Renal cortex interstitium (tissue), 15 donors: ENCODE measurements around the gene AKT1S1. TPM values are rescaled to one million over a fixed set of nuclear protein-coding genes. Genes with fewer than 3 reads are reported as not detected.
"Not testable (repeated sequence)": the region's sequence is repeated elsewhere in the genome, so short reads cannot be mapped to it uniquely, and the experiment has no call there.

ENCODE experiments used
- DNase-seq, 11 donors: peaks; one replicate each; pipeline ENCODE4 v3.0.0-alpha.2; 2013; ENCODE audit warnings: low read depth in 9 of 11, low spot score in 4 of 11; ENCODE audit errors: extremely low read depth in 1 of 11
- long read RNA-seq, 16 experiments: transcript quantifications; one replicate each; lab custom pipeline, GENCODE V29; 2026
- polyA plus RNA-seq, 3 donors: library from polyadenylated mRNA; unstranded; fragments of 120-200 nt; gene quantifications; one replicate each; pipeline ENCODE4 v1.2.1, GENCODE V29; 2013; ENCODE audit not compliant: insufficient read length in 3 of 3

The AKT1S1 gene
- 10 to 100 TPM; 23.9 to 40.5 (median 38.1) TPM for polyA plus RNA-seq
- long read RNA-seq, donor 1, transcript AKT1S1-207 (5 exons, 3,075 nt), result major isoform, 7 of 26 reads
- long read RNA-seq, donor 1, partial matches to known transcripts, result 16 of 26 reads
- long read RNA-seq, donor 1, other reads (novel, unspliced or antisense), result 0 of 26 reads
- long read RNA-seq, donor 2, transcript AKT1S1-207 (5 exons, 3,075 nt), result major isoform, 7 of 21 reads
- long read RNA-seq, donor 2, transcript AKT1S1-205 (4 exons, 3,640 nt), result minor isoform, 5 of 21 reads
- long read RNA-seq, donor 2, partial matches to known transcripts, result 5 of 21 reads
- long read RNA-seq, donor 2, other reads (novel, unspliced or antisense), result 0 of 21 reads
- long read RNA-seq, donor 3, transcript AKT1S1-207 (5 exons, 3,075 nt), result minor isoform, 10 of 52 reads
- long read RNA-seq, donor 3, transcript AKT1S1-205 (4 exons, 3,640 nt), result major isoform, 11 of 52 reads
- long read RNA-seq, donor 3, partial matches to known transcripts, result 28 of 52 reads
- long read RNA-seq, donor 3, other reads (novel, unspliced or antisense), result 0 of 52 reads
- long read RNA-seq, donor 4, transcript AKT1S1-207 (5 exons, 3,075 nt), result major isoform, 8 of 16 reads
- long read RNA-seq, donor 4, transcript AKT1S1-205 (4 exons, 3,640 nt), result minor isoform, 5 of 16 reads
- long read RNA-seq, donor 4, partial matches to known transcripts, result 0 of 16 reads
- long read RNA-seq, donor 4, other reads (novel, unspliced or antisense), result 0 of 16 reads
- long read RNA-seq, donor 5, transcript AKT1S1-205 (4 exons, 3,640 nt), result minor isoform, 11 of 43 reads
- long read RNA-seq, donor 5, transcript AKT1S1-207 (5 exons, 3,075 nt), result major isoform, 18 of 43 reads
- long read RNA-seq, donor 5, partial matches to known transcripts, result 11 of 43 reads
- long read RNA-seq, donor 5, other reads (novel, unspliced or antisense), result 0 of 43 reads
- long read RNA-seq, donor 6, transcript AKT1S1-207 (5 exons, 3,075 nt), result major isoform, 12 of 58 reads
- long read RNA-seq, donor 6, transcript AKT1S1-205 (4 exons, 3,640 nt), result minor isoform, 9 of 58 reads
- long read RNA-seq, donor 6, partial matches to known transcripts, result 34 of 58 reads
- long read RNA-seq, donor 6, other reads (novel, unspliced or antisense), result 0 of 58 reads
- long read RNA-seq, donor 7, transcript AKT1S1-207 (5 exons, 3,075 nt), result major isoform, 8 of 17 reads
- long read RNA-seq, donor 7, transcript AKT1S1-205 (4 exons, 3,640 nt), result major isoform, 8 of 17 reads
- long read RNA-seq, donor 7, partial matches to known transcripts, result 0 of 17 reads
- long read RNA-seq, donor 7, other reads (novel, unspliced or antisense), result 0 of 17 reads
- long read RNA-seq, donor 8, transcript AKT1S1-205 (4 exons, 3,640 nt), result minor isoform, 7 of 25 reads
- long read RNA-seq, donor 8, transcript AKT1S1-207 (5 exons, 3,075 nt), result major isoform, 14 of 25 reads
- long read RNA-seq, donor 8, partial matches to known transcripts, result 0 of 25 reads
- long read RNA-seq, donor 8, other reads (novel, unspliced or antisense), result 0 of 25 reads
- long read RNA-seq, donor 9, transcript AKT1S1-207 (5 exons, 3,075 nt), result major isoform, 9 of 19 reads
- long read RNA-seq, donor 9, transcript AKT1S1-205 (4 exons, 3,640 nt), result minor isoform, 6 of 19 reads
- long read RNA-seq, donor 9, partial matches to known transcripts, result 0 of 19 reads
- long read RNA-seq, donor 9, other reads (novel, unspliced or antisense), result 0 of 19 reads
- long read RNA-seq, donor 10, transcript AKT1S1-205 (4 exons, 3,640 nt), result major isoform, 7 of 13 reads
- long read RNA-seq, donor 10, partial matches to known transcripts, result 0 of 13 reads
- long read RNA-seq, donor 10, other reads (novel, unspliced or antisense), result 0 of 13 reads
- long read RNA-seq, donor 11, transcript AKT1S1-207 (5 exons, 3,075 nt), result major isoform, 10 of 16 reads
- long read RNA-seq, donor 11, transcript AKT1S1-205 (4 exons, 3,640 nt), result minor isoform, 5 of 16 reads
- long read RNA-seq, donor 11, partial matches to known transcripts, result 0 of 16 reads
- long read RNA-seq, donor 11, other reads (novel, unspliced or antisense), result 0 of 16 reads
- long read RNA-seq, donor 12, partial matches to known transcripts, result 0 of 6 reads
- long read RNA-seq, donor 12, other reads (novel, unspliced or antisense), result 0 of 6 reads
- long read RNA-seq, donor 13, transcript AKT1S1-205 (4 exons, 3,640 nt), result major isoform, 12 of 36 reads
- long read RNA-seq, donor 13, transcript AKT1S1-207 (5 exons, 3,075 nt), result minor isoform, 7 of 36 reads
- long read RNA-seq, donor 13, partial matches to known transcripts, result 16 of 36 reads
- long read RNA-seq, donor 13, other reads (novel, unspliced or antisense), result 0 of 36 reads
- long read RNA-seq, donor 14, partial matches to known transcripts, result 14 of 22 reads
- long read RNA-seq, donor 14, other reads (novel, unspliced or antisense), result 0 of 22 reads
- long read RNA-seq, donor 15, partial matches to known transcripts, result 0 of 10 reads
- long read RNA-seq, donor 15, other reads (novel, unspliced or antisense), result 0 of 10 reads
- long read RNA-seq, donor 16, transcript AKT1S1-204 (5 exons, 1,911 nt), result minor isoform, 5 of 53 reads
- long read RNA-seq, donor 16, transcript AKT1S1-205 (4 exons, 3,640 nt), result minor isoform, 6 of 53 reads
- long read RNA-seq, donor 16, transcript AKT1S1-201 (5 exons, 1,760 nt), result minor isoform, 5 of 53 reads
- long read RNA-seq, donor 16, transcript AKT1S1-207 (5 exons, 3,075 nt), result major isoform, 24 of 53 reads
- long read RNA-seq, donor 16, partial matches to known transcripts, result 12 of 53 reads
- long read RNA-seq, donor 16, other reads (novel, unspliced or antisense), result 0 of 53 reads

- peak; percentile 99 to 100 (median 100) for DNase-seq
Measured at GRCh38 chr19:49877020-49877878, at the start of gene AKT1S1, which contains the start of gene TBC1D17. AKT1S1 (minus strand) TSS chr19:49877355; CDS start chr19:49873295, 4,060 bp downstream. TBC1D17 (plus strand) TSS chr19:49877702; CDS start chr19:49877724, 22 bp downstream.

GRCh38 chr19:49926515-49926914, 49.4 kb upstream of the AKT1S1 start:
- no peak for DNase-seq

GRCh38 chr19:49925486-49925885, 48.3 kb upstream of the AKT1S1 start:
- DNase-seq, result no peak

GRCh38 chr19:49924881-49925210, 47.7 kb upstream of the AKT1S1 start:
- DNase-seq, result not testable (repeated sequence)

GRCh38 chr19:49924004-49924880, 47.1 kb upstream of the AKT1S1 start:
- DNase-seq, result no peak

GRCh38 chr19:49923055-49924003, 46.2 kb upstream of the AKT1S1 start:
- no peak for DNase-seq

GRCh38 chr19:49921871-49922795, 45.0 kb upstream of the AKT1S1 start:
- DNase-seq, result no peak

- no peak for DNase-seq
Measured at GRCh38 chr19:49920624-49921363, 43.6 kb upstream of the AKT1S1 start.

GRCh38 chr19:49918089-49918488, 40.9 kb upstream of the AKT1S1 start:
- no peak for DNase-seq

GRCh38 chr19:49916839-49917733, 39.9 kb upstream of the AKT1S1 start:
- no peak for DNase-seq

- no peak for DNase-seq
Measured at GRCh38 chr19:49915271-49915670, 38.1 kb upstream of the AKT1S1 start.
